ENCODE measurements around the gene TUBG1. TPM values are rescaled to one million over a fixed set of nuclear protein-coding genes. Genes with fewer than 3 reads are reported as not detected.

The TUBG1 gene
- total RNA-seq = 35.1 and 68.0 TPM in 2 replicates

DNA sequence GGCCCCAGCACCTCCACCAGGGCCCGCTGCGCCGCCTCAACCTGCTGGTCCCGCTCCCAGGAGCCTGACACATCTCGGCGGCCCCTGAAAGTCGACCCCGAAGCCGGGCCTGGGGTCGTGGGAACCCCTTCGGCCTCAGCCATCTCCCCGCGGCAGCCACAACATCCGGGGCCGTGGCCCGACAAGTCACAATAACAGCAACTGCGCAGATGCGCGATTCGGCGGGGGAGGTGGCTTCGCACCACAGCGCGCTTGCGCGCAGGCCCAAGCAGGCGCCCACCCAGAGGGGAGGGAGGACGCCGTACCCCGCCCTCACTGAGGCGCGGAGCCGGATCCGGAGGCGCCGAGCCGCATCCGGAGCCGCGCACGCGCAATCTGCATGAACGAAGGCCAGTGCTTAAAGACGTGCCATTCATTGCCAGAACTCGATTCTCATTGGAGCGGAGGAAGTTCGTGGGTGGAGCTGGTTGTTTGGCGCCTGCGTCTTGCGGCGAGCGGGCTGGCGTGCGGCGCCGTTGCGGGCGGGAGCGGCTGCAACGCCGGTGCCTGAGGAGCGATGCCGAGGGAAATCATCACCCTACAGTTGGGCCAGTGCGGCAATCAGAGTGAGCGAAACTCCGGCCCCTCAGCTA lies at the start of gene TUBG1, which contains the start of gene RETREG3:
Gene TUBG1, plus strand, starts transcription at position 502 of the 632 bp plus-strand sequence. Its CDS starts 55 bp downstream, at position 557.
Gene RETREG3, minus strand, starts transcription at position 193 of the 632 bp plus-strand sequence. Its CDS starts 50 bp downstream, at position 143.

DNA sequence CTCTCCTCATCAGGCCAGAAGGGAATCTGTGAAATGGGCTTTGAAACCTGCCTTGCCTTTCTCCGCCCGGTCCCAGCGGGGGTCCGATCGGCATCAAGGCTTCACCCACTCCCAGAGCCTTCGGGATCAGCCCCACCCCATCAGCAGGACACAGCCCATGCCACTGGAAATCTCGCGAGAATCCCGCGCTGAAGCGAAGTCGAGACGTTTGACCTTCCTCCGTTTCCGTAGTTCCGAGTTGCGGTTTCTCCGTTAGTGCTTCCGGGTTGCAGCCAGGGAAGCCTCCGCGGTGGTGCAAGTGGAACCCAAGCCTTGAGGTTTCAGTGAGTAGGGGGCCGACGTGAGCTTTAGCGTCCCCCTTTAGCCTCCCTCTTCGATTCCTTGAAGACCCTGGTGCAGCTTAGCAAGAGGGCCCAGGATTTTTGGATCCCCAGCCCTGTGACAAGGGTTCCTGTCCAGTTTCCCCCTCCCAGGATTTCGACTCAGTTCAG lies 47.5 kb upstream of the TUBG1 start, which contains the start of gene COASY:
Gene COASY, plus strand, starts transcription at position 252 of the 491 bp plus-strand sequence. CDS start 475 bp downstream, outside the sequence.

DNA sequence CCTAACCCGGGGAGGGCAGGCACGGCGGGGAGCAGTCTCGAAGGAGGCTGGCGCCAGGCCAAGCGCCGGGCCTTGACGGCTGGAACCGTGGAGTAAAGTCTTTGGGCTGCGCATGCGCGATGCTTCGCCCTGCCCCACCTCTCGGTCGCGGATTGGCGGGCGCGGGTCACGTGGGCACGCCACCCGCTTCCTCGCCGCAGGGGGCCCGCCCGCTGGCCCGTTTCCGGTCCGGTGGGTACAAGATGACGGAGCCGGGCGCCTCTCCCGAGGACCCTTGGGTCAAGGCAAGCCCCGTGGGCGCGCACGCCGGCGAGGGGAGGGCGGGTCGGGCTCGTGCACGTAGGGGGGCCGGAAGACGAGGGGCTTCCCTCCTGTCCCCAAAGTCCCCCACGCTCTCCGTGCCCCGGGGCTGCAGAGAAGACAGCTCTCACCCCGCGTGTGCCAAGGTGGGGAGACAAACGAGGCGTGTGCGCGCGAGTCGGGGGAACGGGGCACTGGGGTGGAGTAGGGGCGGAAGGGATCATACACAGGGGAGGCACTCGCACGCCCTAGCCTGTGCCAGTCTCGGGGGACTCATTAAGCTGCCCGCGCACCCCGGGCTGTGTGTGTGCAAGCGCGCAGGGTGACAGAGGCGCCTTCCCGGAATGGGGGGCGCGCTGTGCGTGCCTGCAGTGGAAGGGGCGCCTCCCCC lies 42.5 kb upstream of the TUBG1 start, which contains the start of gene MLX:
Gene MLX, plus strand, starts transcription at position 218 of the 691 bp plus-strand sequence. Its CDS starts 25 bp downstream, at position 243.

DNA sequence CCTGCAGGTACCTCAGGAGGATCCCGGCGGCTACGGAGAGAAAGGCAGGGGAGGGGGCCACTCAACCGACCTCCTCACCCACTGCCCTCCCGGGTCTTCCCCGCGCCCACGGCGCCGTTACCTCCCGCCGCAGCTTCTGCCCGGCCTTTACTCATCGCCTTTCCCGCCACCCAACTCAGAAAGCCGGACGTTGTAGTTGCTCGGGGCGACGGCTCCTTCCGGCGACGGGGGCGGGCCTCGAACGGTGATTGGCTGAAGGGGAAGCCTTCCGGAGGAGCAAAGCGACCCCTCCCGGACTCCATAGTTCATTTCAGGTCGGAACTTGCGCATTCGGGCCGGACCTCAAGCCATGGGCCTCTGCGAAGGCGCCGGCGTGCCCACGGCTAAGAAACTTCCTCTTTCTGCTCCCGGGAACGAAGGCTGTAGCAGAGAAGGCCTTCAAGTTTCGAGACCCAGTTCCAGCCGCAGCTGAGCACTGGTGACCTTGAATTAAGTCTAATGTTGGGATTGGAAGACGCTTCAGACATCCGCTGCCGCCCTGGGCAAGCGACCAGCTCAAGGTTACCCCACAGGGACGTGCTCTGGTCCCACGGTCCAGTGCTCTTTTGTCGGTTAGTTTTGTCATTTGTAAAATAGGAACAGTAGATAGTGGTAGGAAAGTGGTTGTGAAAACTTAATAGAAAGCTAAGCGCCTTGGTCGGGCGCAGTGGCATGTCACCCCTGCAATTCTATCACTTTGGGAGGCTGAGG lies 31.8 kb upstream of the TUBG1 start, which contains the start of gene PSMC3IP:
Gene PSMC3IP, minus strand, starts transcription at position 198 of the 750 bp plus-strand sequence. Its CDS starts 43 bp downstream, at position 155.

DNA sequence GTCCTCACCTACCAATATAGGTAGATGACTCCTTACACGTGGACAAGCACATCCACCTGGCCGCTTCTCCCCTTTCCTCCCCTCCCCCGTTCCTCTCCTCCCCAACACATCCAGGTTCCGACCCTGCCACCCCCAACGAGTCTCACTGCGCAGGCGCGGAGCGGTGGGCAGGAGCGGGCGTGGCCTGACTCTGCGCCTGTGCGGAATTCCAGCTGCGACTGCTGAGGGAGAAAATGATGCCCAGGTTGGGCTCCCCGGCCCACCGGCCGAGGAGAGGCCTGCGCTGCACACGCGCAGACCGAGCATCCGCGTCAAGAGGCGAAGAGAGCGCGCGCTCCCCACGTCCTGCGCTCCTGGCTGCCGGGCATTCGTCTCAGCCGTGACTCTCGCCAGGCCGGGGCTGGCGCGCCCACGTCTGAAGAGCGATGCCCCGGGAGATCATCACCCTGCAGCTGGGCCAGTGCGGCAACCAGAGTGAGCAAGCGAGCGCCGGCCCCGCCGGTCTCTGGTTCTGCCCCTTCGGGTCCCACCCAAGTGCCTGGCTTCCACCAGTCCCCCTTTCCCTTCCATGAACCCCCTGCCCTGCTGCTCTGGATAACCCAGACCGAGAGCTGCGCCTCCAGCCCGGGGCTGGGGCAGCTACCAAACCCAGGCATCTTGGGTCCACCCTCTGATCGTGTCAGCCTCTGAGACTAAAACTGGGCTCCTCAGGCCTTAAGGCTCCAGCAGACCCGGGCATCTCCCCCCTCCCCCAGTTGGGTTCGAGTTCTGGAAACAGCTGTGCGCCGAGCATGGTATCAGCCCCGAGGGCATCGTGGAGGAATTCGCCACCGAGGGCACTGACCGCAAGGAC lies 49.8 kb downstream of the TUBG1 start, which contains the start of gene TUBG2:
Gene TUBG2, plus strand, starts transcription at position 206 of the 853 bp plus-strand sequence. Its CDS starts 220 bp downstream, at position 426.

Other genes starting within 250 kb of the TUBG1 start
- 55.2 and 107 TPM in 2 replicates for gene STAT3, start 221.2 kb upstream of the TUBG1 start, total RNA-seq
- 235 and 444 TPM in 2 replicates for gene CAVIN1, start 186.4 kb upstream of the TUBG1 start, total RNA-seq
- gene ATP6V0A1, start 150.8 kb upstream of the TUBG1 start, total RNA-seq = 29.3 and 37.4 TPM in 2 replicates
- gene NAGLU, start 73.4 kb upstream of the TUBG1 start, total RNA-seq = 55.0 and 60.8 TPM in 2 replicates
- 0.48 and 11.4 TPM in 2 replicates for gene HSD17B1, start 56.8 kb upstream of the TUBG1 start, total RNA-seq
- 31.4 and 41.8 TPM in 2 replicates for gene COASY, start 47.5 kb upstream of the TUBG1 start, total RNA-seq
- 27.5 and 31.4 TPM in 2 replicates for gene MLX, start 42.6 kb upstream of the TUBG1 start, total RNA-seq
- 5.5 and 7.6 TPM in 2 replicates for gene PSMC3IP, start 32.0 kb upstream of the TUBG1 start, total RNA-seq
- gene RETREG3, start 309 bp upstream of the TUBG1 start, total RNA-seq = 46.6 and 52.0 TPM in 2 replicates
- 5.0 and 24.8 TPM in 2 replicates for gene TUBG2, start 49.6 kb downstream of the TUBG1 start, total RNA-seq
- 10.2 and 30.8 TPM in 2 replicates for gene PLEKHH3, start 67.3 kb downstream of the TUBG1 start, total RNA-seq
- gene CCR10, start 72.2 kb downstream of the TUBG1 start, total RNA-seq = 2.0 and 3.0 TPM in 2 replicates
- gene CNTNAP1, start 72.8 kb downstream of the TUBG1 start, total RNA-seq = 18.4 and 37.0 TPM in 2 replicates
- gene EZH1, start 135.4 kb downstream of the TUBG1 start, total RNA-seq = 5.3 and 8.7 TPM in 2 replicates
- 0.78 TPM in 1 of 2 replicates, not detected in the other for gene RAMP2, start 151.5 kb downstream of the TUBG1 start, total RNA-seq
- 89.2 and 114 TPM in 2 replicates for gene VPS25, start 163.8 kb downstream of the TUBG1 start, total RNA-seq
- gene WNK4, start 170.9 kb downstream of the TUBG1 start, total RNA-seq = 0.32 and 0.39 TPM in 2 replicates
- gene COA3, start 189.0 kb downstream of the TUBG1 start, total RNA-seq = 66.1 and 67.1 TPM in 2 replicates
- not detected in 2 replicates for gene CNTD1, start 189.2 kb downstream of the TUBG1 start, total RNA-seq
- gene BECN1, start 214.6 kb downstream of the TUBG1 start, total RNA-seq = 69.4 and 110 TPM in 2 replicates
- gene PSME3, start 223.7 kb downstream of the TUBG1 start, total RNA-seq = 57.6 and 88.3 TPM in 2 replicates
- 0.26 and 0.72 TPM in 2 replicates for gene AOC2, start 234.9 kb downstream of the TUBG1 start, total RNA-seq
- gene AOC3, start 241.5 kb downstream of the TUBG1 start, total RNA-seq = 0.13 and 1.5 TPM in 2 replicates

Measured in epithelial cell of alveolus of lung (primary cell).